A673 (cell line): Measurements from ENCODE around the gene CARS2. TPM values are rescaled to one million over a fixed set of nuclear protein-coding genes. Genes with fewer than 3 reads are reported as not detected.

Experiments used
- Bru-seq: library from RNA; stranded (reverse); fragments of 400-500 nt; gene quantifications from one replicate; lab custom pipeline; 2021; lab: Mats Ljungman, UMichigan
- BruChase-seq, 2 experiments: library from RNA; stranded (reverse); fragments of 400-500 nt; gene quantifications; one replicate each; lab custom pipeline; 2021; lab: Mats Ljungman, UMichigan
- BruUV-seq: library from RNA; stranded (reverse); fragments of 400-500 nt; replicated peaks from 2 replicates; lab custom pipeline; 2021; lab: Mats Ljungman, UMichigan
- CTCF ChIA-PET: fragments of 300-600 bp; sonication (Branson Sonifier 250); formaldehyde crosslinking; loops from one replicate; lab custom pipeline; 2022; ENCODE audit warnings: antibody characterized with exemption; lab: Charles Lee
- POLR2A ChIA-PET: fragments of 300-600 bp; sonication (Branson Sonifier 250); formaldehyde crosslinking; loops from one replicate; lab custom pipeline; 2022; ENCODE audit warnings: antibody characterized with exemption; ENCODE audit not compliant: low non-redundant PET; lab: Charles Lee
- DNase-seq: peaks from one replicate; pipeline ENCODE4 v3.0.0-alpha.2; 2015; ENCODE audit warnings: low spot score
- H3K27ac ChIP-seq: fragments of 200-600 bp; sonication (generic); 2 replicates; pipeline ENCODE4 v1.5.1; 2016; ENCODE audit warnings: mixed run types, low read depth, mild to moderate bottlenecking, mixed read lengths, antibody characterized with exemption, low read length; ENCODE audit not compliant: poor library complexity, severe bottlenecking
- H3K27me3 ChIP-seq: fragments of 200-600 bp; sonication (generic); replicated peaks from 2 replicates; pipeline ENCODE4 v1.6.1; 2017; ENCODE audit warnings: mixed run types, low read depth, mild to moderate bottlenecking, mixed read lengths, antibody characterized with exemption, low read length; ENCODE audit not compliant: insufficient read depth, poor library complexity
- H3K36me3 ChIP-seq: fragments of 200-600 bp; sonication (generic); 2 replicates; pipeline ENCODE4 v1.6.1; 2016; ENCODE audit warnings: mixed run types, mild to moderate bottlenecking, mixed read lengths, antibody characterized with exemption, low read length; ENCODE audit not compliant: insufficient read depth, poor library complexity, severe bottlenecking
- H3K4me1 ChIP-seq: fragments of 200-600 bp; sonication (generic); 2 replicates; pipeline ENCODE4 v1.6.1; 2017; ENCODE audit warnings: mixed run types, mild to moderate bottlenecking, mixed read lengths, antibody characterized with exemption, low read length; ENCODE audit not compliant: insufficient read depth, poor library complexity, severe bottlenecking
- H3K4me3 ChIP-seq: fragments of 200-600 bp; sonication (generic); 2 replicates; pipeline ENCODE4 v1.5.1; 2016; ENCODE audit warnings: low read depth, mixed run types, mild to moderate bottlenecking, mixed read lengths, low read length; ENCODE audit not compliant: poor library complexity, severe bottlenecking
- H3K9me3 ChIP-seq: fragments of 200-600 bp; sonication (generic); 2 replicates; pipeline ENCODE4 v1.6.1; 2016; ENCODE audit warnings: mixed run types, low read depth, mild to moderate bottlenecking, mixed read lengths, antibody characterized with exemption, low read length; ENCODE audit not compliant: poor library complexity, severe bottlenecking
- EZH2 ChIP-seq: fragments of 200-600 bp; sonication (generic); IDR thresholded peaks from 2 replicates; pipeline ENCODE4 v1.6.1; 2017; ENCODE audit warnings: borderline replicate concordance, low read depth, mild to moderate bottlenecking, mixed read lengths, antibody characterized with exemption, low read length; ENCODE audit not compliant: poor library complexity, severe bottlenecking
- intact Hi-C: fragments of 100-400 bp; cut with micrococcal nuclease; formaldehyde crosslinking; loops from one replicate; pipeline ENCODE4 v1.10.0; 2022; ENCODE audit not compliant: unreplicated experiment
- long read RNA-seq: library from polyadenylated mRNA; stranded (forward); transcript quantifications from one replicate; pipeline ENCODE4 v2.0.0, GENCODE V29; 2022
- total RNA-seq: library from RNA; stranded (reverse); gene quantifications from 2 replicates; pipeline ENCODE4 v1.2.3, GENCODE V29; 2021
- TF ChIP-seq, protein P1 (sequence below): fragments of 300-800, 200-600 bp; sonication (generic); conservative IDR thresholded peaks from 2 replicates; pipeline ENCODE4 v1.5.1; 2017; ENCODE audit warnings: low read depth, mild to moderate bottlenecking, antibody characterized with exemption, low read length, moderate library complexity, mixed read lengths

CARS2 gene
- total RNA-seq (66.3 and 71.4 TPM in 2 replicates), Bru-seq, nascent RNA (percentile 80 among the genes with signal in this experiment), BruChase-seq, experiment 1, labeled RNA remaining after a 2-hour chase (percentile 81 among the genes with signal in this experiment), BruChase-seq, experiment 2, labeled RNA remaining after a 6-hour chase (percentile 78 among the genes with signal in this experiment)
- long read RNA-seq, transcript CARS2-201 (15 exons, 1,879 nt) = major isoform, 62 of 91 reads
- long read RNA-seq, partial matches to known transcripts = 7 of 91 reads
- long read RNA-seq, other reads (novel, unspliced or antisense) = 21 of 91 reads

DNA sequence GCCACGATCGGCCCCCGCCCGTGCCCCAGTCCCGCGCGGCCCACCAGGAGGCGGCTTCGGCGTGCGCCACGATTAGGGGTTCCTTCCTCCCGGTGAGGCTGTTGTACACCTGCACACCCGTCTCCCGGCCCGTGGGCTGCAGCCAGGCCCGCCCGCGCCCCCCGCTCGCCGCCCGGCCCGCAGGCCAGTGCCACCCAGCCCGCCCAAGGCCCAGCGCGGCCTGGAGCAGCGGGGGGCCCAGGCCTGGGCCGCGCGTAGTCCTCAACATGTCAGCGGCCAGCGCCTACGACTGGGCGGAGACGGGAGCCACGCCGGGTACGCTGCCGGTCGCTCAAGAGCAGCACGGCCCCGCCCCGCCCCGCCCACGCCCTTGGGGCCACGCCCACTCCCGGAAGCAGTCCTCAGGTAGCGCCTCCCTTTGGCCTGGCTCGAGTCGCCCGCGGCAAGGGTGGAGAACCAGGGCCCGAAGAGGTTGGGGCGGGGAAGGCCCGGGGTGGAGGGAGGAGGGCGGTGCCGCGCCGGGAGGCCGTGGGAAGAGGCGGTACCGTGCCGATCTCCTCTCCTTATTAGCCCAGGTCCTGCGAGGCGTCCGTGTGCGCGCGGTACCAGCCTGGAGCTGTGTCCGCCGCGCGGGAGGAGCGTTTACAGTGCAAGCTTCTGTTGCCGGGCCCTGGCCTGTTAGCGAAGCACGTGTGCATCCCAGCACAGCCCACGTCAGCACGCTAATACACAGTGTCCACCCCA, at the start of gene CARS2:
Gene CARS2, minus strand, starts transcription at position 291 of the 744 bp plus-strand sequence. Its CDS starts 23 bp downstream, at position 268.
- Histone ChIP-seq H3K4me1 (peaks cover 10% of the 10 kb centered on the region), H3K4me3 (peak within 1 kb of the TSS; percentile 93), H3K27ac (peak within 1 kb of the TSS; percentile 88), H3K36me3 (peaks cover 8% of the 10 kb centered on the region), H3K9me3 (no peaks in the 10 kb centered on the region), H3K27me3 (no peaks in the 10 kb centered on the region)
- ChIA-PET POLR2A (no interaction called here), CTCF (no interaction called here)
- TF ChIP-seq EZH2 = no peak
- TF ChIP-seq, protein P1, sequence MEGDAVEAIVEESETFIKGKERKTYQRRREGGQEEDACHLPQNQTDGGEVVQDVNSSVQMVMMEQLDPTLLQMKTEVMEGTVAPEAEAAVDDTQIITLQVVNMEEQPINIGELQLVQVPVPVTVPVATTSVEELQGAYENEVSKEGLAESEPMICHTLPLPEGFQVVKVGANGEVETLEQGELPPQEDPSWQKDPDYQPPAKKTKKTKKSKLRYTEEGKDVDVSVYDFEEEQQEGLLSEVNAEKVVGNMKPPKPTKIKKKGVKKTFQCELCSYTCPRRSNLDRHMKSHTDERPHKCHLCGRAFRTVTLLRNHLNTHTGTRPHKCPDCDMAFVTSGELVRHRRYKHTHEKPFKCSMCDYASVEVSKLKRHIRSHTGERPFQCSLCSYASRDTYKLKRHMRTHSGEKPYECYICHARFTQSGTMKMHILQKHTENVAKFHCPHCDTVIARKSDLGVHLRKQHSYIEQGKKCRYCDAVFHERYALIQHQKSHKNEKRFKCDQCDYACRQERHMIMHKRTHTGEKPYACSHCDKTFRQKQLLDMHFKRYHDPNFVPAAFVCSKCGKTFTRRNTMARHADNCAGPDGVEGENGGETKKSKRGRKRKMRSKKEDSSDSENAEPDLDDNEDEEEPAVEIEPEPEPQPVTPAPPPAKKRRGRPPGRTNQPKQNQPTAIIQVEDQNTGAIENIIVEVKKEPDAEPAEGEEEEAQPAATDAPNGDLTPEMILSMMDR = no peak; the same call in 1 of the 2 replicates
- BruUV-seq = no TSS peak
- intact Hi-C loops = no loop called here
- peak; percentile 97 for DNase-seq

- no peaks in the 10 kb centered on the region for H3K36me3 ChIP-seq
- POLR2A ChIA-PET = no interaction called here
- no TSS peak for BruUV-seq
- no peak overlapping the region for H3K27ac ChIP-seq
- CTCF ChIA-PET = no interaction called here
- no peaks in the 10 kb centered on the region for H3K9me3 ChIP-seq
- no peak for DNase-seq
- no peaks in the 10 kb centered on the region for H3K27me3 ChIP-seq
- intact Hi-C loops = no loop called here
- no peaks in the 10 kb centered on the region for H3K4me1 ChIP-seq
- no peak overlapping the region for H3K4me3 ChIP-seq
- no peak for TF ChIP-seq EZH2
- TF ChIP-seq, protein P1 = no peak
Measured at GRCh38 chr13:110748271-110748670, 42.4 kb upstream of the CARS2 start.

GRCh38 chr13:110746438-110746837, 40.5 kb upstream of the CARS2 start:
- H3K27me3 ChIP-seq = no peaks in the 10 kb centered on the region
- ChIA-PET CTCF (no interaction called here), POLR2A (no interaction called here)
- no peaks in the 10 kb centered on the region for H3K9me3 ChIP-seq
- H3K36me3 ChIP-seq = no peaks in the 10 kb centered on the region
- no peak for DNase-seq
- no peak overlapping the region for H3K27ac ChIP-seq
- no peaks in the 10 kb centered on the region for H3K4me1 ChIP-seq
- no peak overlapping the region for H3K4me3 ChIP-seq
- no TSS peak for BruUV-seq
- intact Hi-C loops = no loop called here
- TF ChIP-seq EZH2 = no peak
- TF ChIP-seq, protein P1 = no peak
